ENCODE measurements around the gene KASH5.

Gene KASH5

GRCh38 chr19:49382639-49383038 lies 5.4 kb upstream of the KASH5 start:
- TF ChIP-seq EZH2 (IDR thresholded peaks at IDR 0.05; ENCODE audit: borderline replicate concordance, low read length) = no peak
- no peak for TF ChIP-seq CTCF (IDR thresholded peaks at IDR 0.05; ENCODE audit: low read length)
- no peak overlapping the region for H3K4me3 ChIP-seq (ENCODE audit: low read depth, low read length, poor library complexity, severe bottlenecking)
- no peak overlapping the region for H3K9ac ChIP-seq (ENCODE audit: low read length)
- H3K27ac ChIP-seq (ENCODE audit: low read depth, low read length, poor library complexity, severe bottlenecking) = no peak overlapping the region
- no peaks in the 10 kb centered on the region for H3K36me3 ChIP-seq (ENCODE audit: insufficient read depth, low read length)
- H3K9me3 ChIP-seq (ENCODE audit: low read length) = peaks cover 3% of the 10 kb centered on the region
- no peaks in the 10 kb centered on the region for H3K79me2 ChIP-seq (ENCODE audit: insufficient read depth, low read length)
- no peaks in the 10 kb centered on the region for H3F3A ChIP-seq (ENCODE audit: insufficient read depth, low read length)
- H3K27me3 ChIP-seq (ENCODE audit: insufficient read depth, low read length) = no peaks in the 10 kb centered on the region
- no peak overlapping the region for H3K4me2 ChIP-seq (ENCODE audit: low read length)
- no peak overlapping the region for H2AFZ ChIP-seq (ENCODE audit: low read length)
- H3K4me1 ChIP-seq (ENCODE audit: insufficient read depth, low read length, severe bottlenecking) = peaks cover 8% of the 10 kb centered on the region
- H3K9me2 ChIP-seq (ENCODE audit: low read depth, low read length) = no peaks in the 10 kb centered on the region
- no peaks in the 10 kb centered on the region for H4K20me1 ChIP-seq (ENCODE audit: insufficient read depth, low read length)

DNA sequence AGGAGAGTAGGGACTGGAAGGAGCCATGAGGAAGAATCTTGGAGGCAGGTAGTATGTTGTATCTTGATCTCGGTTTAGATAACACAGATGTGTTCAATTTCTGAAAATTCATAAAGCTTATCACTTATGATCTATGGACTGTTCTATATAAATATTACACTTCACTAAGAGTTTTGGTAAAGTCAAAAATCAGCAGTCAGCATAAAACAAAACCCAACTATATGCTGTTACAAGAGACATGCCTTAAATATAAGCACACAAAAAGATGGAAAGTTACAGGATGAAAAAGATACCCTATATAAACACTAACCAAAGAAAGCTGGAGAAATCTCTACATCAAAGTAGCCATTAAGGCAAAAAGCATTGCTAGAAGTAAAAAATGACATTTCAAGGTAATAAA lies 4.5 kb upstream of the KASH5 start:
- no peak overlapping the region for H3K27ac ChIP-seq (ENCODE audit: low read depth, low read length, poor library complexity, severe bottlenecking)
- H3K4me1 ChIP-seq (ENCODE audit: insufficient read depth, low read length, severe bottlenecking) = peaks cover 16% of the 10 kb centered on the region
- TF ChIP-seq CTCF (IDR thresholded peaks at IDR 0.05; ENCODE audit: low read length) (no peak), EZH2 (IDR thresholded peaks at IDR 0.05; ENCODE audit: borderline replicate concordance, low read length) (no peak)

DNA sequence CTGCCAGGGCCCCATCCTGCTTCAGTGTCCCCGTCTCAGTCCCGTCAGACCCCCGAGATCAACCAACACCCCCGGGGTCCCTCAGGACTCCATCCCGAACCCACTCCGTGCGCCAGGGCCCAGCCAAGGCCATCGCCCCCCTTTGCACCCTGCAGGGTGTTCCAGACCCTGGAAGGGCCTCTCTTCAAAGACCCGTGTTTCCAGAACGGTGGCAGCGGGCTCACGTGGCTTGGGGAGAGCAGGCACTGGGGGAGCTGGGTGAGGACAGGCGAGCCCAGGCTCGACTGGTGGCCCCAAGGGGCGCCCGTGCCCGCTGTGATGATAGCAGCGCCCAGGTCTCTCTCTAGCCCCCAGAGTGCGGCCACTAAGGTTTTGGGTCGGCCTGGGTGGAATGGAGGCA lies 1.4 kb downstream of the KASH5 start:
- Histone ChIP-seq H3K79me2 (ENCODE audit: insufficient read depth, low read length) (no peaks in the 10 kb centered on the region), H3K9me3 (ENCODE audit: low read length) (no peaks in the 10 kb centered on the region), H3K27me3 (ENCODE audit: insufficient read depth, low read length) (no peaks in the 10 kb centered on the region), H3K27ac (ENCODE audit: low read depth, low read length, poor library complexity, severe bottlenecking) (peak overlapping the region; percentile 96), H3K4me1 (ENCODE audit: insufficient read depth, low read length, severe bottlenecking) (peaks cover 51% of the 10 kb centered on the region), H3K9me2 (ENCODE audit: low read depth, low read length) (no peaks in the 10 kb centered on the region), H3K36me3 (ENCODE audit: insufficient read depth, low read length) (no peaks in the 10 kb centered on the region), H3F3A (ENCODE audit: insufficient read depth, low read length) (peaks cover 3% of the 10 kb centered on the region), H3K4me3 (ENCODE audit: low read depth, low read length, poor library complexity, severe bottlenecking) (no peak overlapping the region), H4K20me1 (ENCODE audit: insufficient read depth, low read length) (no peaks in the 10 kb centered on the region), H2AFZ (ENCODE audit: low read length) (no peak overlapping the region), H3K9ac (ENCODE audit: low read length) (no peak overlapping the region), H3K4me2 (ENCODE audit: low read length) (no peak overlapping the region)
- TF ChIP-seq EZH2 (IDR thresholded peaks at IDR 0.05; ENCODE audit: borderline replicate concordance, low read length) (no peak), CTCF (IDR thresholded peaks at IDR 0.05; ENCODE audit: low read length) (no peak)

More for the DNA sequence above, 4.5 kb upstream of the KASH5 start:
- H2AFZ ChIP-seq (ENCODE audit: low read length) = no peak overlapping the region
- no peak overlapping the region for H3K4me2 ChIP-seq (ENCODE audit: low read length)
- H3F3A ChIP-seq (ENCODE audit: insufficient read depth, low read length) = no peaks in the 10 kb centered on the region
- H3K9me2 ChIP-seq (ENCODE audit: low read depth, low read length) = no peaks in the 10 kb centered on the region
- H3K36me3 ChIP-seq (ENCODE audit: insufficient read depth, low read length) = no peaks in the 10 kb centered on the region
- H3K27me3 ChIP-seq (ENCODE audit: insufficient read depth, low read length) = no peaks in the 10 kb centered on the region
- no peak overlapping the region for H3K9ac ChIP-seq (ENCODE audit: low read length)
- no peak overlapping the region for H3K4me3 ChIP-seq (ENCODE audit: low read depth, low read length, poor library complexity, severe bottlenecking)
- no peaks in the 10 kb centered on the region for H4K20me1 ChIP-seq (ENCODE audit: insufficient read depth, low read length)
- peaks cover 3% of the 10 kb centered on the region for H3K9me3 ChIP-seq (ENCODE audit: low read length)
- H3K79me2 ChIP-seq (ENCODE audit: insufficient read depth, low read length) = no peaks in the 10 kb centered on the region
